H9 (cell line): ENCODE data around the gene AK9. TPM values are rescaled to one million over a fixed set of nuclear protein-coding genes. Genes with fewer than 3 reads are reported as not detected.
A peak's percentile ranks its signal among the peaks of the same experiment; 100 is the strongest.

ENCODE experiments used
- DNase-seq: peaks from one replicate; pipeline ENCODE4 v3.0.0-alpha.2; 2017
- H2AFZ ChIP-seq: one replicate; pipeline ENCODE4 v1.6.1; 2013; ENCODE audit warnings: mild to moderate bottlenecking, low read length, control low read depth, moderate library complexity
- H2AK5ac ChIP-seq: 2 replicates; pipeline ENCODE4 v1.6.1; 2013; ENCODE audit warnings: low read length, control low read depth, mixed read lengths; ENCODE audit not compliant: insufficient read length
- H2BK120ac ChIP-seq: one replicate; pipeline ENCODE4 v1.6.1; 2013; ENCODE audit warnings: low read depth, mild to moderate bottlenecking, low read length, control low read depth, inconsistent platforms; ENCODE audit not compliant: poor library complexity, severe bottlenecking
- H2BK12ac ChIP-seq: 2 replicates; pipeline ENCODE4 v1.6.1; 2013; ENCODE audit warnings: low read length, control low read depth, mixed read lengths, low read depth; ENCODE audit not compliant: insufficient read length
- H2BK15ac ChIP-seq: 2 replicates; pipeline ENCODE4 v1.6.1; 2013; ENCODE audit warnings: low read depth, low read length, control low read depth
- H2BK20ac ChIP-seq: one replicate; pipeline ENCODE4 v1.6.1; 2013; ENCODE audit warnings: low read depth, mild to moderate bottlenecking, low read length, control low read depth, inconsistent platforms; ENCODE audit not compliant: poor library complexity, severe bottlenecking
- H2BK5ac ChIP-seq: 2 replicates; pipeline ENCODE4 v1.6.1; 2013; ENCODE audit warnings: low read length, control low read depth, mixed read lengths; ENCODE audit not compliant: insufficient read length
- H3K14ac ChIP-seq: 2 replicates; pipeline ENCODE4 v1.6.1; 2013; ENCODE audit warnings: low read length, control low read depth; ENCODE audit not compliant: insufficient read depth
- H3K18ac ChIP-seq: 2 replicates; pipeline ENCODE4 v1.6.1; 2013; ENCODE audit warnings: low read depth, mild to moderate bottlenecking, mixed read lengths, low read length, control low read depth; ENCODE audit not compliant: insufficient read length
- H3K23ac ChIP-seq: 2 replicates; pipeline ENCODE4 v1.6.1; 2013; ENCODE audit warnings: low read length, control low read depth, mixed read lengths, low read depth; ENCODE audit not compliant: insufficient read length
- H3K23me2 ChIP-seq: 2 replicates; pipeline ENCODE4 v1.6.1; 2013; ENCODE audit warnings: low read depth, mild to moderate bottlenecking, mixed read lengths, low read length, control low read depth; ENCODE audit not compliant: insufficient read length, poor library complexity, severe bottlenecking
- H3K27ac ChIP-seq: 2 replicates; pipeline ENCODE4 v1.5.1; 2013; ENCODE audit warnings: low read length, control low read depth, mixed read lengths, low read depth; ENCODE audit not compliant: insufficient read length
- H3K27me3 ChIP-seq: 2 replicates; pipeline ENCODE4 v1.6.1; 2013; ENCODE audit warnings: low read length, control low read depth, inconsistent platforms; ENCODE audit not compliant: insufficient read depth
- H3K4ac ChIP-seq: 2 replicates; pipeline ENCODE4 v1.6.1; 2013; ENCODE audit warnings: low read depth, mild to moderate bottlenecking, control low read depth, inconsistent platforms, low read length, moderate library complexity
- H3K4me1 ChIP-seq: 2 replicates; pipeline ENCODE4 v1.6.1; 2013; ENCODE audit warnings: low read length, control low read depth, inconsistent platforms; ENCODE audit not compliant: insufficient read depth
- H3K4me2 ChIP-seq: 2 replicates; pipeline ENCODE4 v1.6.1; 2013; ENCODE audit warnings: low read length, control low read depth, mixed read lengths; ENCODE audit not compliant: insufficient read length, insufficient read depth
- H3K56ac ChIP-seq: 2 replicates; pipeline ENCODE4 v1.6.1; 2013; ENCODE audit warnings: low read depth, mild to moderate bottlenecking, mixed read lengths, low read length, control low read depth; ENCODE audit not compliant: insufficient read length
- H3K79me1 ChIP-seq: 2 replicates; pipeline ENCODE4 v1.6.1; 2013; ENCODE audit warnings: low read depth, mild to moderate bottlenecking, moderate library complexity, low read length, control low read depth, inconsistent platforms; ENCODE audit not compliant: insufficient read depth, poor library complexity, severe bottlenecking
- H3K79me2 ChIP-seq: 2 replicates; pipeline ENCODE4 v1.6.1; 2013; ENCODE audit warnings: low read length, control low read depth, inconsistent platforms; ENCODE audit not compliant: insufficient read depth
- H3K9ac ChIP-seq: 2 replicates; pipeline ENCODE4 v1.6.1; 2013; ENCODE audit warnings: low read length, control low read depth, mixed read lengths; ENCODE audit not compliant: insufficient read length; ENCODE audit errors: extremely low read depth
- H3K9me3 ChIP-seq: one replicate; pipeline ENCODE4 v1.6.1; 2013; ENCODE audit warnings: low read depth, low read length, inconsistent platforms; ENCODE audit not compliant: control insufficient read depth
- H3T11ph ChIP-seq: one replicate; pipeline ENCODE4 v1.6.1; 2013; ENCODE audit warnings: mild to moderate bottlenecking, low read length, control low read depth, inconsistent platforms
- H4K20me1 ChIP-seq: one replicate; pipeline ENCODE4 v1.6.1; 2013; ENCODE audit not compliant: control insufficient read depth, insufficient read length, insufficient read depth
- H4K5ac ChIP-seq: 2 replicates; pipeline ENCODE4 v1.6.1; 2013; ENCODE audit warnings: low read depth, mild to moderate bottlenecking, mixed read lengths, low read length, control low read depth; ENCODE audit not compliant: insufficient read length
- H4K8ac ChIP-seq: replicated peaks from 2 replicates; pipeline ENCODE4 v1.6.1; 2013; ENCODE audit warnings: low read length, control low read depth, mixed read lengths, low read depth; ENCODE audit not compliant: insufficient read length
- H4K91ac ChIP-seq: 2 replicates; pipeline ENCODE4 v1.6.1; 2013; ENCODE audit warnings: low read depth, mild to moderate bottlenecking, moderate library complexity, mixed read lengths, low read length, control low read depth; ENCODE audit not compliant: insufficient read length
- H3K27ac Mint-ChIP-seq, 3 experiments: 2 replicates in 2 of 3; 3 replicates in 1 of 3; pipeline ENCODE4 v1.8.0; 2020 to 2021; ENCODE audit warnings: mixed read lengths in 3 of 3, mild to moderate bottlenecking in 1 of 3, moderate library complexity in 1 of 3
- H3K27me3 Mint-ChIP-seq: 2 replicates; pipeline ENCODE4 v1.8.0; 2021; ENCODE audit warnings: low read depth, mild to moderate bottlenecking, moderate library complexity, mixed read lengths
- H3K36me3 Mint-ChIP-seq, 3 experiments: 2 replicates in 2 of 3; 3 replicates in 1 of 3; pipeline ENCODE4 v1.8.0; 2020 to 2021; ENCODE audit warnings: low read depth in 3 of 3, mixed read lengths in 3 of 3; ENCODE audit not compliant: insufficient read depth in 1 of 3
- H3K4me1 Mint-ChIP-seq, 2 experiments: 2 replicates each; pipeline ENCODE4 v1.8.0; 2020; ENCODE audit warnings: mixed read lengths in 2 of 2
- H3K4me3 Mint-ChIP-seq, 2 experiments: 2 replicates in 1 of 2; 3 replicates in 1 of 2; pipeline ENCODE4 v1.8.0; 2020 to 2021; ENCODE audit warnings: mild to moderate bottlenecking in 2 of 2, mixed read lengths in 2 of 2, moderate library complexity in 1 of 2
- H3K9me3 Mint-ChIP-seq, 2 experiments: 2 replicates in 1 of 2; 3 replicates in 1 of 2; pipeline ENCODE4 v1.8.0; 2020; ENCODE audit warnings: mild to moderate bottlenecking in 2 of 2, mixed read lengths in 2 of 2, moderate library complexity in 1 of 2
- WGBS: extraction: QIAGEN DNeasy Blood & Tissue Kit; methylation state at CpG from one replicate; pipeline ENCODE4 v1.1.7; 2013; ENCODE audit warnings: missing lambda C conversion rate, low lambda C conversion rate, mixed read lengths; ENCODE audit not compliant: insufficient read length; ENCODE audit errors: extremely low coverage; 5-methylcytosine and 5-hydroxymethylcytosine counted together
- total RNA-seq: library from RNA; stranded (reverse); gene quantifications from 2 replicates; pipeline ENCODE4 v1.2.1, GENCODE V29; 2021
- TF ChIP-seq, protein P1 (sequence below): fragments of 200-600 bp; sonication (generic); conservative IDR thresholded peaks from 3 replicates; pipeline ENCODE4 v1.8.0; 2021; ENCODE audit warnings: antibody characterized with exemption, mild to moderate bottlenecking

AK9 gene
- total RNA-seq, 1 experiment from 2014 or later = 2.3 TPM

- H3K27me3 Mint-ChIP-seq = no peaks in the 10 kb centered on the region
These were observed 245.6 kb downstream of the AK9 start for GRCh38 chr6:109445382-109445781.

More at GRCh38 chr6:109445382-109445781, 245.6 kb downstream of the AK9 start:
- H3K4ac ChIP-seq = no peak overlapping the region
- Mint-ChIP-seq H3K27ac (no peak overlapping the region; a peak in 1 of 7 replicates), H3K36me3 (peaks cover 22 to 64% (median 49%) of the 10 kb centered on the region in 3 experiments), H3K9me3 (no peaks in the 10 kb centered on the region; a peak in 1 of 5 replicates), H3K4me3 (no peak overlapping the region), H3K4me1 (peaks cover 12 to 13% of the 10 kb centered on the region in 2 experiments)
- no CpG with 5 or more reads among the region's 9 CpGs for WGBS
- H3K56ac ChIP-seq = no peak overlapping the region
- H3K23me2 ChIP-seq = peaks cover 8% of the 10 kb centered on the region
- no peak overlapping the region for H2BK15ac ChIP-seq
- H4K91ac ChIP-seq = no peak overlapping the region
- no peaks in the 10 kb centered on the region for H3K79me1 ChIP-seq
- H3K27me3 ChIP-seq = no peaks in the 10 kb centered on the region
- no peak overlapping the region for H4K5ac ChIP-seq
- H3K4me2 ChIP-seq = no peak overlapping the region
- no peaks in the 10 kb centered on the region for H4K20me1 ChIP-seq
- H2BK5ac ChIP-seq = no peak overlapping the region
- peaks cover 3% of the 10 kb centered on the region; the same call in 1 of the 2 replicates for H3K4me1 ChIP-seq
- H2BK20ac ChIP-seq = no peak overlapping the region
- no peak overlapping the region for H3K27ac ChIP-seq
- H2AFZ ChIP-seq = no peak overlapping the region
- H2BK120ac ChIP-seq = no peak overlapping the region
- H3K79me2 ChIP-seq = no peaks in the 10 kb centered on the region
- H4K8ac ChIP-seq = no peak overlapping the region
- no peak overlapping the region for H3K9ac ChIP-seq
- no peak for DNase-seq
- no peak overlapping the region for H2BK12ac ChIP-seq
- H3K9me3 ChIP-seq = no peaks in the 10 kb centered on the region
- H3K18ac ChIP-seq = no peak overlapping the region
- H3K14ac ChIP-seq = no peak overlapping the region
- no peak overlapping the region for H2AK5ac ChIP-seq
- TF ChIP-seq, protein P1, sequence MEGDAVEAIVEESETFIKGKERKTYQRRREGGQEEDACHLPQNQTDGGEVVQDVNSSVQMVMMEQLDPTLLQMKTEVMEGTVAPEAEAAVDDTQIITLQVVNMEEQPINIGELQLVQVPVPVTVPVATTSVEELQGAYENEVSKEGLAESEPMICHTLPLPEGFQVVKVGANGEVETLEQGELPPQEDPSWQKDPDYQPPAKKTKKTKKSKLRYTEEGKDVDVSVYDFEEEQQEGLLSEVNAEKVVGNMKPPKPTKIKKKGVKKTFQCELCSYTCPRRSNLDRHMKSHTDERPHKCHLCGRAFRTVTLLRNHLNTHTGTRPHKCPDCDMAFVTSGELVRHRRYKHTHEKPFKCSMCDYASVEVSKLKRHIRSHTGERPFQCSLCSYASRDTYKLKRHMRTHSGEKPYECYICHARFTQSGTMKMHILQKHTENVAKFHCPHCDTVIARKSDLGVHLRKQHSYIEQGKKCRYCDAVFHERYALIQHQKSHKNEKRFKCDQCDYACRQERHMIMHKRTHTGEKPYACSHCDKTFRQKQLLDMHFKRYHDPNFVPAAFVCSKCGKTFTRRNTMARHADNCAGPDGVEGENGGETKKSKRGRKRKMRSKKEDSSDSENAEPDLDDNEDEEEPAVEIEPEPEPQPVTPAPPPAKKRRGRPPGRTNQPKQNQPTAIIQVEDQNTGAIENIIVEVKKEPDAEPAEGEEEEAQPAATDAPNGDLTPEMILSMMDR = peak; percentile 44; the same call in 1 of the 3 replicates
- H3K23ac ChIP-seq = no peak overlapping the region
- no peak overlapping the region for H3T11ph ChIP-seq
